Large intestine (tissue), 3 donors: ENCODE results near the gene DPP6. TPM values are rescaled to one million over a fixed set of nuclear protein-coding genes. Genes with fewer than 3 reads are reported as not detected.

Source experiments
- DNase-seq, 2 donors: peaks; one replicate each; pipeline versions ENCODE4 v3.0.0 to v3.0.0-alpha.2; 2013
- H3K27ac ChIP-seq: one replicate; pipeline ENCODE4 v1.5.1; 2013; ENCODE audit warnings: low read length
- H3K27me3 ChIP-seq: 2 replicates; pipeline ENCODE4 v1.6.1; 2013; ENCODE audit warnings: low read length; ENCODE audit not compliant: control insufficient read depth, insufficient read depth
- H3K36me3 ChIP-seq: 2 replicates; pipeline ENCODE4 v1.6.1; 2013; ENCODE audit warnings: low read length; ENCODE audit not compliant: control insufficient read depth, insufficient read depth
- H3K4me1 ChIP-seq: one replicate; pipeline ENCODE4 v1.6.1; 2013; ENCODE audit warnings: low read length; ENCODE audit not compliant: control insufficient read depth, insufficient read depth
- H3K4me3 ChIP-seq: one replicate; pipeline ENCODE4 v1.5.1; 2013; ENCODE audit warnings: low read length
- H3K9me3 ChIP-seq: one replicate; pipeline ENCODE4 v1.6.1; 2013; ENCODE audit warnings: mild to moderate bottlenecking, low read depth, low read length, moderate library complexity; ENCODE audit not compliant: control insufficient read depth
- WGBS: methylation state at CpG from one replicate; pipeline ENCODE4 v1.1.5; 2013; ENCODE audit warnings: low lambda C conversion rate; ENCODE audit not compliant: insufficient coverage; 5-methylcytosine and 5-hydroxymethylcytosine counted together
- polyA plus RNA-seq: library from polyadenylated mRNA; unstranded; fragments of 120-200 nt; gene quantifications from one replicate; pipeline ENCODE4 v1.2.1, GENCODE V29; 2013

The DPP6 gene
- polyA plus RNA-seq, 1 donor, result 7.8 TPM

DNA sequence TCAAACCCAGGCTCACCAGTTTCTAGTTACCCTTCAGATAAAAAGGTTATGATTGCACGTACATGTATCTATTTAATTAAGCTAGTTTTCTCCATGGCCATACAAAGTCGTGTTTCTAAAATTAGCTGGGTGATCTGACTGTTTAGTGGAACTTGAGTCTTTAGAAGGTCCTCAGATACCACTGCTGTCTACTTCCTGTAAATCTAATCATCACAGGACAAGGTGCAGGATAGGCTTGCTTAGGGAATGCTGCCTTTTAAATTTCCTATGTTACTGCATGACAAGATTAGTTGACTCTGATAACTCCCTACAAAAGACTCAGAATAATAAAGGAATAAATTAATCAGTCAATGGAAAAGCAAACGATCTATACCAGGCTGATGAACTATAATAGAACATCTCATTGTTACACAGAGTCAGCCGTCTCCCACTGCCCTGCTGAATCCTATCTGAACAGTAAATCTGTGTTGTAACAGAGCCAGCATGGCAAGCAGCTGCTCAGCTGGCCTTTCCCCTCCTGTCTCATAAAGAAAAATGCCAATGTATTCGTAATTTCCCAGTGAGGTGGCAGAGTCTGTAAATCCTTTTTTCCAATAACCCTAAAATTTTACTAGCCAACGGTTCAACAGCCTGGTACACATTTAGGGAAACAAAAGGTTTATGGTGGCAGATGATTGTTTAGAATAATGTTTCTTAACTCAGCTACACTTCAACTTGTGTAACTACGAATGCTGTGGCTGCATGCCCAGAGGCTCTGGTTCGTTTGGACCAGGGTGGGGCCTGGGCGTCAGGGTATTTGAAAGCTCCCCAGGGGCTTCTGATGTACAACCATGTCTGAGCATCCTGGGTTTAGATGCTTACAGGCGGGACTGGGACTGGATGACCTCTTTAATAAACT is 632.7 kb downstream of the DPP6 start:
- no peak overlapping the region for H3K4me3 ChIP-seq
- 100% methylated on average over 1 of the region's 10 CpGs for WGBS
- no peak for DNase-seq
- H3K27me3 ChIP-seq, result no peaks in the 10 kb centered on the region
- H3K36me3 ChIP-seq, result no peaks in the 10 kb centered on the region
- H3K4me1 ChIP-seq, result no peaks in the 10 kb centered on the region
- no peaks in the 10 kb centered on the region for H3K9me3 ChIP-seq
- no peak overlapping the region for H3K27ac ChIP-seq

DNA sequence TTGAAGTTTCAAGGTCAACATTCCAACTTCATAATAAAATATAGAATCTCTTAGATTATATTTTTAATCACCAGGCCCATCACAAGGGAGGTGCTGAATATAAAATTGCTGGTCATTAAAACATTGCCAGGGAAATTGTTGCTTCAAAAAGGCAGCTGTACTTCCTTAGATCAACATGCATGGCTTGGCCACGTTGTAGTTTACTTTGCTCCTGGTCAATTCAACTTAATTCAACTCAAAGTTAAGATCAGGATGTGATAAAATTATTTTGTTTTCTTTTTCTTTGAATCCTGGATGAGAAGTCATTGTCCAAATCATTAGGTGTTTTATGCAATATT is 633.3 kb downstream of the DPP6 start:
- WGBS, result 40% methylated on average over 1 of the region's 1 CpG
- Histone ChIP-seq H3K36me3 (no peaks in the 10 kb centered on the region), H3K4me1 (no peaks in the 10 kb centered on the region), H3K9me3 (no peaks in the 10 kb centered on the region), H3K4me3 (no peak overlapping the region), H3K27me3 (no peaks in the 10 kb centered on the region), H3K27ac (no peak overlapping the region)
- DNase-seq, result no peak

DNA sequence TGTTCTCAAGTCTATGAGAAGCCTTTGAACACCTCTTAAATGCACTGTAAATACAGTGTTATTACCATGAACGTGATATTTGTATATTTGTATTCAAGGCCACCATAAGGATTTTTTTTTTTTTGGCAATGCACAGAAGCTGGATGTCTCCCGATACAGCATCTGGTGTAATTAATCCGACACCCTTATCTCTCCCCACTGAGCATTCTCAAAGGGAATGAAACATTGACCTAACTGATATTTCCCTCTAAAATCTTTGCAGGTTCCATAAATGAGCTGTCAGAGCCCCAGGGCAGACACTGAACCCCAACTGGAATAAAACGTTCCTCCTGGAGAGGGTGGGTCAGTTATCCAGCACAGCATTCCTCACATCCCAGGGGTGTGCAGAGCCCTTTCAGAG is 634.1 kb downstream of the DPP6 start:
- 25% methylated on average over 2 of the region's 4 CpGs for WGBS
- Histone ChIP-seq H3K4me1 (no peaks in the 10 kb centered on the region), H3K27me3 (no peaks in the 10 kb centered on the region), H3K4me3 (no peak overlapping the region), H3K36me3 (no peaks in the 10 kb centered on the region), H3K27ac (no peak overlapping the region), H3K9me3 (no peaks in the 10 kb centered on the region)
- no peak for DNase-seq

DNA sequence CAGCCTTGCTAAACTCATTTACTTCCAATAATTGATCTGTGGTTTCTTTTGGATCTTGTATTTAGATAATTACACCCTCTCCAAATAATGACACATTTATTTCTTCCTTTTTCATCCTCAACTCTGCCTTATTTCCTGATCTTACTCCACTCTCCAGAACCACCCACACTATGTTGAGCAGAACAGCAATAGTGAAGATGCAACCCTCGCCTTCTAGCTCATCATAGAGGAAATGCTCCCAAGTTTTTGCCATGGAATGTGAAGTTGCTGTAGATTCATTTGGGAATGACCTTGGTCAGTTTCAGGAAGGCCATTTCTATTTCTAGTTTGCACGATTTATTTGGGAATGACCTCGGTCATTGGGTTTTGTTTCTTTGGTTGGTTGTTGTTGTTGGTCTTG is 636.8 kb downstream of the DPP6 start:
- Histone ChIP-seq H3K4me3 (no peak overlapping the region), H3K9me3 (no peaks in the 10 kb centered on the region), H3K27me3 (no peaks in the 10 kb centered on the region), H3K36me3 (no peaks in the 10 kb centered on the region), H3K27ac (no peak overlapping the region), H3K4me1 (no peaks in the 10 kb centered on the region)
- DNase-seq, result no peak
- WGBS, result no CpG with 5 or more reads among the region's 3 CpGs

DNA sequence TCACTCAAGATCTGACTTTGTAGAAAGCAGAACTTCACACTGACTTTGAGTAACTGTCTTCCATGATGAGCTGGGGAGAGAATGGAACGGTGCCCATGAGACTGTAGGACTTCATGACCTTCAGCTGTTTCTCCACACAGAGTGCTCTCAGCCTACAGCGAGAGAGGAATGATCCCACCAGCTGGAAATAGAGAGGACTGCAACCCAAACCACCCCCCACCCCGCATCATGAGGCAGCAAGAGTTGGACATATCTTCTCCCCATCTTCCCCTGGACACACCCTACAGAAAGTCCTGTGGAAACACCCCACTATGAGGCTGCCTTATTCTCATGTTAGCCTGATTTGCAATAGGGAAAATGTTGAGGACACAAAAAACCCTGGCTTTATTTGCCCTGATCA is 638.2 kb downstream of the DPP6 start:
- Histone ChIP-seq H3K4me3 (no peak overlapping the region), H3K36me3 (no peaks in the 10 kb centered on the region), H3K4me1 (no peaks in the 10 kb centered on the region), H3K27me3 (no peaks in the 10 kb centered on the region), H3K27ac (no peak overlapping the region), H3K9me3 (no peaks in the 10 kb centered on the region)
- no peak for DNase-seq
- no CpG with 5 or more reads among the region's 3 CpGs for WGBS

DNA sequence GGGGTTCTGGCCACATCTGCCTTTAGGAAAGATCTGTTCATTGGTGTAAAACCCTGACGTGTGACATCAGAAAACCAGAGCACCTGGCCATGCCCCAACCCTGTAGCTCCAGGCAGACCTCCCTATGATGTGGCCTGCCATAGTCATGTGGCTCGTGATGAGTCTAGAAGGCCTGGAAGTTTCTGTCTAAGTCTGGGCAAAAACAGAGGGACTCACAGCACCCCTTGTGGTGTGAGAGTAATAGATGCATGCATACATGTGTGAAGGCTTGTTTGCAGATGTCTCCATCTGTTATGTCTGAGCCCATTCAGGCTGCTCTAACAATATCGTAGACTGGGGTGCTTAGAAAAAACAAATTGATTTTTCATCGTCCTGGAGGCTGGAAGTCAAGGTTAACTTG is 641.5 kb downstream of the DPP6 start:
- no peak for DNase-seq
- no peak overlapping the region for H3K4me3 ChIP-seq
- no peak overlapping the region for H3K27ac ChIP-seq
- no peaks in the 10 kb centered on the region for H3K9me3 ChIP-seq
- H3K36me3 ChIP-seq, result no peaks in the 10 kb centered on the region
- H3K4me1 ChIP-seq, result no peaks in the 10 kb centered on the region
- H3K27me3 ChIP-seq, result no peaks in the 10 kb centered on the region
- WGBS, result 67% methylated on average over 1 of the region's 4 CpGs

DNA sequence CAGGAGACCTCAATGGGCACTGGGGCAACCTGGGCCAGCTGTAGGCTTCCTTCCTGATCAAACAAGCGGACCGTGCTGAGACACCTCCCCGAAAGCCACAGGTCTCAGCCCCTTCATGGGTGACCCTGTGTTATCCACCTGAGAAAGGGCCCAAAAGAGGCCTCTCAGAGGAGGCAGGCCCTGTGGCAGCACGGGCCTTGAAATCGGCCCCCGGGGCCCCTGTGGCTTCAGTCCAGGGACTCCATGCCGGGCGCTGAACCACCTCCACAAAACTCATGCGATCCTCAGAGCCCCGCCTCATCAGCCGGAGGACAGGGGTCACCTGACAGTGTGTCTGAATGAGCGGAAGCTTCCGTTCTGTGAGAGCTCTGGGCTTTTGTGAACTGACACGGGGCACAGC is 643.6 kb downstream of the DPP6 start:
- no peak overlapping the region for H3K27ac ChIP-seq
- H3K9me3 ChIP-seq, result no peaks in the 10 kb centered on the region
- H3K36me3 ChIP-seq, result no peaks in the 10 kb centered on the region
- no peaks in the 10 kb centered on the region for H3K4me1 ChIP-seq
- no CpG with 5 or more reads among the region's 14 CpGs for WGBS
- H3K27me3 ChIP-seq, result no peaks in the 10 kb centered on the region
- no peak for DNase-seq
- no peak overlapping the region for H3K4me3 ChIP-seq

DNA sequence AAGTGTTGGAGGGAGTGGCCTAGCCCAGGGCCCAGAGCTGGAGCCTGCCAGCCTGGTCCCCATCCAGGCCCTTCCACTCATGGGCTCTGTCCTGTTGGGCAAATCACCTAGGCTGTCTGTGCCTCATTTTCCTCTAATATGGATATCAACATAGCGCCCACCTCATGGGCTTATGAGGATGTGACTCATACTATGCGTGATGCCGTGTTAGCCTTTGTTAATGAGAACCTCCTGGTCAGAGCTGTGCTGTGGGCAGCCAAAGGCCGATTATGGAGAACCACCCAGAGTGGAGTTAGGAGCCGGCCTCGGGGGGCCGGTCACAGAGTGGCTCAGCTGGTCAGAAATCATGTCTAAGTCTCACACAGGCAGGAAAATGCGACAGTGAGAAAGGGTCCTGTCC is 644.4 kb downstream of the DPP6 start:
- DNase-seq, result no peak
- H3K4me3 ChIP-seq, result no peak overlapping the region
- no peak overlapping the region for H3K27ac ChIP-seq
- H3K36me3 ChIP-seq, result no peaks in the 10 kb centered on the region
- H3K9me3 ChIP-seq, result no peaks in the 10 kb centered on the region
- no CpG with 5 or more reads among the region's 8 CpGs for WGBS
- H3K4me1 ChIP-seq, result no peaks in the 10 kb centered on the region
- no peaks in the 10 kb centered on the region for H3K27me3 ChIP-seq

DNA sequence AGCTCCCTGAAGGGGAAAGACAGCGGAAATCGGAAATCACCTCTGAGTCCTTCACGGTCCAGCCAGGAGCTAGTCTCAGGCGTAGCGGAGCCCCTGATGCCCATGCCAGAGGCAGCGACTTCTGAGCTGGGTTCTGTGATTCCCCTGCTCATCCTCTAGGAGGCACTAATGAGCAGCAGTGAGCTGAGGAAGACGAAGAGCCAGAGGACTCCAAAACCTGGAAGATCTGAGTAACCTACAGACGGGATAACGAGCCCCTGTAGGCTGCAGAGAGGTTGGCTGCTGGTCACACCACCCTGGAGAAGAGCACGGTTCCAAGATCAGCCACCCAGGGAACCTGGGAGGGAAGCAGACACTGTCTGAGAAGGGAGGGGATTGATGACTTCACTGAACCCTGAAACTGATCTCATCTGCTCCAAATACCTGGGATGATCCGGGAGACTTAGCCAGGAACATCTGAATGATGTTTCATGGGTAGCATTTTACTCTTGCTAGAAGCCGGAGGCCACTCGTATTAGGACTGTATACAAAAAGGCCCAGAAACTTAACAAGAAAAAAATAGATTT is 646.6 kb downstream of the DPP6 start:
- WGBS, result 80% methylated on average over 1 of the region's 13 CpGs
- no peaks in the 10 kb centered on the region for H3K4me1 ChIP-seq
- no peak for DNase-seq
- no peak overlapping the region for H3K27ac ChIP-seq
- H3K27me3 ChIP-seq, result no peaks in the 10 kb centered on the region
- H3K9me3 ChIP-seq, result no peaks in the 10 kb centered on the region
- H3K4me3 ChIP-seq, result no peak overlapping the region
- no peaks in the 10 kb centered on the region for H3K36me3 ChIP-seq

DNA sequence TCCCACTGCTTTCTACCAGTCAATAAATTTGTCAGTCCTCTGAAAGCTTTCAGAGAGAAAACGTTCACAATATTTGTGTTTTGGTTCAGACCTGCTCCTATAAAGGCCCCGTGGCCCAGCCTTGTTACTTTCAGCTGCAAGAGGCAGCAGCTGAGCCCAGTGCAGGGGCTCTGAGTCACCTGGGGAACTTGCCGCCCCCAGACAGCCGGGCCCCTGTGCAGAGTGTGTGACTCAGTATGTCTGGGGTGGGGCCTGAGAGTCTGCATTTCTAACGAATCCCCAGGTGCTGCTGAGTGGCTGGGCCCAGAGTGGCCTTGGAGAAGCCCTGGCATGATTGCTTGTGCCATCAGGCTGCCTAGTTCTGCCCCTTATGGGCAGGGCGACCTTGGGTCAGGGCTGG is 647.2 kb downstream of the DPP6 start:
- H3K27ac ChIP-seq, result no peak overlapping the region
- WGBS, result no CpG with 5 or more reads among the region's 6 CpGs
- DNase-seq, result no peak

More for the DNA sequence above, 647.2 kb downstream of the DPP6 start:
- H3K4me3 ChIP-seq, result no peak overlapping the region
- H3K9me3 ChIP-seq, result no peaks in the 10 kb centered on the region
- H3K4me1 ChIP-seq, result no peaks in the 10 kb centered on the region
- H3K36me3 ChIP-seq, result no peaks in the 10 kb centered on the region
- H3K27me3 ChIP-seq, result no peaks in the 10 kb centered on the region
